NCI-H69 (cell line): ENCODE results near the gene MLEC.
"Not testable (repeated sequence)": the region's sequence is repeated elsewhere in the genome, so short reads cannot be mapped to it uniquely, and the experiment has no call there.

ENCODE experiments used
- DNase-seq: peaks from one replicate; lab custom pipeline; 2025; lab: John Stamatoyannopoulos, UW

The MLEC gene

DNA sequence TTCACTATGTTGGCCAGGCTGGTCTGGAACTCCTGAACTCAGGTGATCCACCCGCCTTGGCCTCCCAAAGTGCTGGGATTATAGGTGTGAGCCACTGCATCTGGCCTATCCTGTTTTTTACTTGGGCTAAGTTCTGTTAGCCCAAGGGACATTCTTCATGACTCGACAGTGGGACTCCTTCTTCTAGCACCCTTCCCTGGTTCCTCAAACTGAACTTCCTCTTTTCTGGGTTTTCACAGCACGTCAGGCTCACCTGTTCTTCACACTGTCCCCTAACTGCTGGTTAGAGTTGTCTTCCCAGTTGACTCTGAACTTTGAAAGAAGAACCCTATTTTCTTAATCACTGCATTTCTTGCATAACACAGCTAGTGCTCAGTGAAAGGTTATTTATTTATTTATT, 24.1 kb upstream of the MLEC start:
- no peak for DNase-seq

DNA sequence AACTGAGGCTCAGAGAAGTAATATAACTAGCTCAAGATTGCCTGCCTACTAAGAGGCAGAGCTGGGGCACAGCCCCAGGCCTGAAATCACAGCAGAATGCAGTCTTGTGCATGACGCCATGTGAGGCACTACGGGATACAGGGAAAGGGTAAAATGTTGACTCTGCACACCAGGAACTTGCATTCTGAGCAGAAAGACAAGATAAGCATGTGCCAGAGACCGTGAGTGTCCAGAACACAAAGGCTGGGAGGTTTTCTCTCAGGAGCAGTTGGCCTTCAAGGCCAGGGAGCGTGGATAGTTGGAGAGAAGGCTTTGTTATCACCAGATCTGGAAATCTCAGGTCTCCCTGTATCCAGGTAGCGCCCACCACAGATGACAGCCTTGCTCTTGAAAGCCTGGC, 23.2 kb upstream of the MLEC start:
- DNase-seq, result no peak

DNA sequence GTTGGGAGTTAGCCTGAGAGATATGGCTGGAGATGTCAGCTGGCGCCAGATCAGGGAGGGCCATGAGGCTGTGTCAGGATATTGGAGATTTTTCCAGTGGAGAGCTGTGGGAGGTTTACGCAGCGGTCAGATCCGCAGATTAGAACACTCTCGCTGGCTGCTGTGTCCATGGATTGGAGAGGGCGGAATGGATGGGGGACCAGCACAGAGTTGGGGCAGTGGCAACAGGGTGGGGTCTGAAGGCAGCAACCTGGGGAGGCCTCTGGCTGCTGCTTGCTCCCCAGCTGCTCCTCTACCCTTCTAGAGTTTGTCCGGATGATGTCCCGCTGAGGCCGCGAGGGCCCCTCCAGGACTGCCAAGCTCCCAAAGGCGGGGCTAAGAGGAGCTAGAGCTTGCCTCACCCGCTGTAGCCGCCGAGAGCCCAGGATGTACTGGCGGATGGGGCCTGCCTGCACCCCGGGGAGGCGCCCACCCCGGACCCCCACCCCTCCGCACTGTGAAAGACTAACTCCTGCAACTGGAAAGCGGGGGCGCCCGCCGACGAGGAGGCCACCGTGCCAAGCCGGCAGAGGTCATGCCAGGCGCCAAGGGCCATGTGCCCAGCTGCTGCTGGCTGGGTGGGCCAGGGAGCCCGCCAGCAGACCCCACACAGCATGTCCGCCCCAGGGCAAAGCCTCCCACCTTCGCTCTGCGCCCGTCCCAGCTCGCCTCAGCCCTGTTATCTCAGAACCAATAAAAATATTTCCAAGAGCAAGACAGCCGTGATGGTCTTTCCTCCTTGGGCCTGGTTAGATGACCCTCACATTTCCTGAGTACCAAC, 20.2 kb upstream of the MLEC start:
- DNase-seq, result no peak

DNA sequence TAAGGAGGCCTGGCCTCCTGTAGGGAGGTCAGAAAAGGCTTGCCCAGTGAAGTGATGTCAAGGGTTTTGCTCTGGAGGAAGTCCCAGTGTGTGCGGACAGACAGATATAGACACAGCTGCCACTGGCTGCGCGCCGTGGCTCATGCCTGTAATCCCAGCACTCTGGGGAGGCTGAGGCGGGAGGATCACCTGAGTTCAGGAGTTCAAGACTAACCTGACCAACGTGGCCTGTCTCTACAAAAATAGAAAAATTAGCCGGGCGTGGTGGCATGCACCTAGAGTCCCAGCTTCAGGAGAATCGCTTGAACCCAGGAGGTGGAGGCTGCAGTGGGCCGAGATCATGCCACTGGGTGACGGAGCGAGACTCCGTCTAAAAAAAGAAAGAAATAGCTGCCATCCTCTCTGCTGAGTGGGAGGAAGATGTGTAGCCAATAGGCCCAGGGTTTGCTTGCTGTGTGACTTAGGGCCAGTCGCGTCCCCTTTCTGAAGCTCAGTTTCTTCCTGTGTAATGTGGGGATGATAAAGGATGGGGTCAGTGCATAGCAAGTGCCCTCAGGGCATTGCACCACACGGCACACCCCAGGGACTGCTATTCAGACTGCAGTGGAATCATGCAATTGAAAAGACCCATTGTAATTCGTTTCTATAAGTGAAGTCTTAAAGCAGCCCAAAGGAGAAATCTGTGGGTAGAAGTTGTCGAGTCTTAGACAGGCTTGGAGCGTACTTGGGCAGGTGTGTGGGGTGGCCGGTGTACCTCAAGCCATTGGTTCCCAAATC, 18.7 kb upstream of the MLEC start:
- peak; percentile 17 for DNase-seq

DNA sequence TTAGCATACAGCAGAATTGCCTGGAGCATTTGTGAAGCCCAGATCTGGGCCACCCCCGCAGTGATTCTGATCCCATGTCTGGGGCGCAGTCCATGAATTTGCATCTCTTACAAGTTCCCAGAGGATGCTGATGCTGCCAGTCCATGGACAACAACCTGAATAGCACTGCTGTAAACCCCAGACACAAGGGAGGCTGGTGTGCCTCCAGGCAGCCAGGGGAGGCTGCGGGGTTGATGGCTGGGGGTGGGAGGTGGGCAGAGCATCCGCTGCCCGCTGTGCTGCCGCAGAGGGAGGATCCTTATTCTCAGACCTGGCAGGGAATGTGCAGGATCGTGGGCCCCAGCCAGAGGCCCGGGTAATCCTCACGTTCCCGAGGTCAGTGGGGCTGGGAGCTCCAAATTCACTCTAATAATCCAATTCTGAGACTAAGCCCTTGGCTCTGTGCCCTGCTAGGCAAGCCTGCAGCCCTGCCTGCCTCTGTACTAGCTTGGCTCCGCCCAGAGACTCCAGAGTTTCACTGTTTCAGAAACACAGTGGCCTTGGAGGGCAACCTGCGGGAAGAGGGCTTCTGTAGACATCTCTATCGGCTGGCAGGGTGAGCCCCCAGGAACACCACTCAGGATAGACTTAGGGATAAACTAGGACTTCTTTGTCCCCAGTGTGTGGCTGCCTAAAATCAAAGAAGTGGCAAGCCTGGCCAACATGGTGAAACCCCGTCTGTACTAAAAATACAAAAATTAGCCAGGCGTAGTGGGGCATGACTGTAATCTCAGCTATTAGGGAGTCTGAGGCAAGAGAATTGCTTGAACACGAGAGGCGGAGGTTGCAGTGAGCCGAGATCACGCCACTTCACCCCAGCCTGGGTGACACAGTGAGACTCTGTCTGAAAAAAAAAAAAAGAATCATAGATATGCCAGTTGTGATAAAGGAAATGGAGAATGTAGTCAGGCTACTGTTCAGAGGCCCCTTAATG, 17.8 kb upstream of the MLEC start:
- peak; percentile 46 for DNase-seq

DNA sequence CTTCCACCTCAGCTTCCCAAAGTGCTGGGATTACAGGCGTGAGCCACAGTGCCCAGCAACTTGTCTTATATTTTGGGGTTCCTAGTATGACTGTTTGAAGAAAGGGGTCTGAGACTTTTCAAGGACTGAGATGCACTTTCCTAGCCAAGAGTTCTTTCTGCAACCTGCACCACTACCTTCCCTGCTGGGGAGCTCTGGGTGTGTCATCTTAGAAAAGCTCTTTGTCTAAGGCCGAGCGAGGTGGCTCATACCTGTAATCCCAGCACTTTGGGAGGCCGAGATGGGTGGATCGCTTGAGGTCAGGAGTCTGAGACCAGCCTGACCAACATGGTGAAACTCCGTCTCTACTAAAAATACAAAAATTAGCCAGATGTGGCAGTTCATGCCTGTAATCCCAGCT, 16.7 kb upstream of the MLEC start:
- not testable (repeated sequence) for DNase-seq

DNA sequence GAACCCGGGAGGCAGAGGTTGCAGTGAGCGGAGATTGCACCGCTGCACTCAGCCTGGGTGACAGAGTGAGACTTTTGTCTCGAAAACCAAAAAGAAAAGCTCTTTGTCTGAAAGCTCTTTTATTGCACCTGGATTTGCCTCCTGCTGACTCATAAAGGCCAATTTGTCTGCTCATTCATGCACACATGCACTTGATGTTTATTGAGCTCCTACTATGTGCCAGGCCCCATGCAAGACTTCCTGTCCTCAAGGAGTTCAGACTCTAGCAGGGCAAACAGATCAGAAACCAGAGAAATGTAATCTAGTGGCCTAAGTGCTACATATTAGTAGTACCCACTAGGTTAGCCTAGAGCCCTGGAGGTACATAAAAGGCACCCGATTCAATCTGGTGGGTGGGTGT, 16.3 kb upstream of the MLEC start:
- DNase-seq, result no peak

DNA sequence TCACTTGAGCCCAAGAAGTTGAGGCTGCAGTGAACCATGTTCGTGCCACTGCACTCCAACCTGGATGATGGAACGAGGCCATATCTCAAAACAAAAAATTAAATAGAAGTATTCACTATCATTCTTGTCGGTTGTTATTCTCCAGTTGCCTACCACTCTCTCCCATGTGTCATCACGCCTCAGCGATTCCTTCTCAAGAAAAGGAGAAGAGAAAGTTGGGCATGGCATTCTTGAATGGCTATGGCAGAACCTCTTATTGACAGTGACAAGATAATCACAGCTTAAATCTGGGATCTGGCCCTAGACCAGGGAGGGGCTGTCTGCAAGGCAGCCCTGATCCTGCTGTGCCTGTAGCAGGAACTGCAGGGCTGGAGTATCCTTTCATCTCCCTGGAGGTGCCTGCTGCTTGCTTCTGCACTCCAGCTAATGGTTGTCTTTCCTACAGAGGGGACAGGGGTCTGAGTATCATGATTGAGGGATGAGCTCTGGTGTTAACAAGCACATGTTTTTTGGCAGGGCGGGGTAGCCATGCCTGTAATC, 12.8 kb upstream of the MLEC start:
- DNase-seq, result no peak

DNA sequence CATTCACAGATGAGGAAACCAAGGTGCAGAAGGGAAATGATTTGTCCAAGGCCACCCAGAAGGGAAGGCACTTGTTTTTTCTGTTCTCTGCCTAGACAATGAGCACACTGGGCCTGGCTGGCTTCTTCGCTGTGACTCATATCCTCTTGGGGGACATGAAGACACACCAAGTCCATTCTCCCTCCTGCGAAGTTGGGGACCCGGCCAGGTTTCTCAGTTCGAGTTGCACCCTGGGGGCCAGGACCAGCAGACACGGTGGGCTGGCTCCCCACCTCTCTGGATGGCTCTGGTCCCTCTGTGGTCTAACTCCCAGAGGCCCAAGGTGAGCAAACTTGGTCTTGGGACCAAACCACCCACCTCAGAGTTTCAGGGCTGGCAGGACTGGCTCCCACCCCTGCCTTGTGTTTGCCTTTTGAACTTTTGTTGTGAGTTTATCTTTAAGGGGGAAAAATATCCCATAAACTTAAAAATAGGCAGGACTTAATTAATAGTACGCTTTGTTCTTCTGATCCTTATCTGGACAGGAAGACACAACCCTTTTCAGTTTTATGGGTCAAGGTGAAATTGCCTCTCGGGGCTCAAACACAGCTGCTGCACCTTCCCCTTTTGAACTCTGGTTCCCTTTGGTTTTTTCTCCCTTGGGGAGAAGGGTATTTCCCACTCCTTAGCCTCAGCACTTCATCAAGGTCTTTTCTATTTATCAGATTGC, 9.0 kb upstream of the MLEC start:
- no peak for DNase-seq

DNA sequence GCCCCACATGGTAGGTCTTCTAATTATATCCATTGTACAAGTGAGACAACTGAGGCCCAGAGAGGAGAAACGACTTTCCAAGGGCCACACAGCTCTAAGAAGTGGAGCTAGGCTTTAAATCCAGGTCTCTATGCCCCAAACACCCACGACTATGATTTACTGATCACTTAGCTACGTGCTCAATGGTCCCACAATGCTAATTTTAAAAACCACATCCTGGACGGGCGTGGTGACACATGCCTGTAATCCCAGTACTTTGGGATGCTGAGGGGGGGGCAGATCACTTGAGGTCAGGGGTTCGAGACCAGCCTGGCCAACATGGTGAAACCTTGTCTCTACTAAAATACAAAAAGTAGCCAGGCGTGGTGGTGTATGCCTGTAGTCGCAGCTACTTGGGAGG, 8.4 kb upstream of the MLEC start:
- no peak for DNase-seq

DNA sequence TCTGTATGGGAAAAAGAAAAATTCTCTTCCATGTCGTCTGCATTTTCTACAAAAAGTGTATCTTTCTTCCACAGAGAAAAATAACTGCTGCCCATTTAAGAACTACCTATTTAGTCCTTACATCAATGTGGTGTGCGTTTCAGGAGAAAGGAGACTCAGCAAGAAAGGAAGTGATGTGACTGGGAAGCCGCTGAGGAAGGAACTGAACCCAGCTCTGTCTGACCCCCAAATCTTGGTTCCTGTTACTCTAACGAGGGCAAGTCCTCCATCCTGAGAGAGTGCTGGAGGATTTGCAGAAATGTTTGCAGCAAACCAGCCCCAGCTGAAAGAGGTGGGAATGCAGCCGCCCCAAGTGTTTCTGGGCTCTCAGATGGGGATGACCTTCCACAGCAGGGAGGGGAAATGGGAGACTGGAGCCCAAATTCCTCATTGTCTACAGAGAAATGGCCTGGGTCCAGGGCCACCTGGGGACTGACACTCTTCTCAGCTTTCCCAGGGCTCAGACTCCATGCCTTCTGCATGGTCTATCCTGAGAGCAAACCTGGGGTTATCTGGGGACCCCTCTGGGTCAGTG, 6.7 kb upstream of the MLEC start:
- peak; percentile 13 for DNase-seq

DNA sequence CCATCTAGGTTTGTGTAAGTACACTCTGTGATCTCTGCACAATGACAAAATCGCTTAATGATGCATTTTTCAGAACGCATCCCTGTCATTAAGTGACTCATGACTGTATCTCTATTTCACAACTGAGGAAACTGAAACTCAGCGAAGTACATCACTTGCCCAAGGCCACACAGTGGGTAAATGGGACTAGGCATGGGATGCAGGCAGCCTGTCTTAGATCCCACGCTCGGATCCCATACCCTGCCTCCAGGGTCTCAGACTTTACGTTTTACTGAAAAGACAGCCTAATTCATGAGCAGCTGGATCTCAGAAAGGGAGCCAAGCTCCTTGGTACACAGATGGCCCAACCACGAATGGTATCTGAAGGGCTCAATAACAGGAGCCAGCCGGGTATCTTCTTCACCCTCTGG, 2.4 kb upstream of the MLEC start:
- DNase-seq, result no peak

DNA sequence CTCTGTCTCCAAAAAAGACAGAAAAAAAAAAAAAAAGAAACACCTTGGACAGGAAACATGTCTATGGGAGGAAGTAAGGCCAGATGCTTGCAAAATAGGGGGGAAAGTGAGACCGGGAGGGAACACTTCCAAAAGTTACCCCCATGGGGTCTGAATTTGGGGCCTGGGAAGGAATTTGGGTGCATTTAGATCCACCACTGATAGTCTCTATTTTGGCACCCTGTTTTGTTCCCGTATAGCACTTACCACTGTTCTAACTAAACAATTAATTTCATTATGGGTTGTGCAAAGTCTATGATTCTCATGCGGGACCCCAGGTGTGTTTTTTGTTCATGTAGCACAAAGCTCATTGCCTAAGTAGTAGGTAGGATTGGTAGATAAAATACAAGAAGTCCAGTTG, 1.4 kb upstream of the MLEC start:
- DNase-seq, result no peak

DNA sequence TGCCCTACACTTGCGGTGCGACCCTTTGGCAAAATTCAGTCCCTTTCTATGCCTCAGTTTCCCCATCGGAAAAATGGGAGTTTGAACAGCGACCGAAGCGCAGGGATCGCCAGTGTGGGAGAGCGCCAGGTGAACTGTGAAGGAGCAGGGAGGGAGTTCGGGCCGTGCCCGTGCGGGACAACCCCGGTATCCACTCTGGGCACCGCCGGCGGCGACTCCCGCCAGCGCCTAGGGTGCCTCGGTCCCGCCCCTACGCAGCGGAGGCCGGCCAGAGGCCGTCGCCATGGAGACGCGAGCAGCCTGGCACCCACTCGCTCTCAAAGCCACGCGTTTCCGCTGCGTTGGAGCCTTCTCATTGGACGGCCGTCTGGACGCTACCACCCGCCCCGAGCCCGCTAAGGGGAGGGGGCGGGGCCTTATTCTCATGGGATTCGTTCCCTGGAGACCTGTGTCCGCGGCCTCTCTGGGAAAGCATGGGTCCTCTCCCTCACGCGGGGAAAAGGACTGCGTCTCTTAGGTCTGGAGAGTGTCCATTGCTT, 729 bp upstream of the MLEC start:
- DNase-seq, result peak; percentile 99

DNA sequence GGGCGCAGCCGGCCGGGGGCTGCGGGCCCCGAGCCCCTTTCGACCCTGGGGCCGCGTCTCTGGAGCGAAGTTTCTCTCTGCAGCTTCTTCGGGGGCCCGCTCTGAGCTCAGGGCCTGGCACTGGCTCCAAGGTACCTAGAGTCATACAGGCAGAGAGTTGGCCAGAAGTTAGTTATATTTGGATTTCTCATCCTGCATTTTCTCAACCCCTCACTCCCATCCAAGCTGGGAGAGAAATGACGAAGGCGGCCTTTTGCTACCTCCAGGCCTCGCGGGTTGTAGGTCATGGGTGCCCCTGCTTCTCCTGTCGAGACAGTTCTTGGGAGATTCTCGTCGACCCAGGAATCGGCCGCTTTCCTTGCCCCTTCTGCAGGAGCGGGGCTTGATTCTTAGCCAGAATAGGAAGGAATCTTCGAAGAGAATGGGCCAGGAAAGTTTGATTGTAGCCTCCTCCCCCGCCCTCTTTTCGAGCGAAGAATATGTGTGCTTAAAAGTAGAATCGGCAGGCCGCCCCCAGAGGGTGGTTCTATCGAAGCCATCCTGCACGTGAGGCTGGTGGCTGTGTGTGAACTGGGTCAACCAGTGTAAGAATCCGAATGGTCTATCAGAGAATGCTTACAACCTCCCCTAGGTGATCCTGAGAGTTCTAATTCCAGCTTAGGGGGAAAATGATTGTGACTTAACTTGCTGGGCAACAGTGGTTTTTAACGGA, 785 bp downstream of the MLEC start:
- DNase-seq, result peak; percentile 49

DNA sequence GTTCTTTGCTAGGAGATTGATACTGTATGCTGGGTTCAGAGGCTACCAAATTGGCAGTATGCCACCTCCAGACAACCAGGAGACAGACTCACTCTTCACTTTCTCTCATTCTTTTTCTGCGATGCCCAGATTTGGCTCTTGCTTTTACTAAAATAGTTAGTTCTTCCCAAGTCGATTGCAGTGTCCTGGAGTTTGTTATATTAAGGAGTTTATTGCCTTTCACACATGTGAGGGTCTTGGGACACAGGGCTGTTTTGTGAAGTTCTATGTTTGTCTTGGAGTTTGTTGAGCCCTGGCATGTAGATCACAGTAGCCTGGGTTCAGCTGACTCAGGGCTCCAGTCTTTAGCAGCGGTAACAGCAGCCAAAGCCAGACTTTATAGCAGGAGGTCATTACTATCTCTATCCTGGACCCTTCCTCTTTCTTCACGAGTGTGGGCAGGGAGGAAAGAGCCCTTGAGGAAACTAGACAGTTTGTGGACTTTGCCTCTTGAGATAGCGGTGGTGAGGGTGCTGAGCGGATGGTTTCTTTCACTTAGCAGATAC, 1.6 kb downstream of the MLEC start:
- peak; percentile 56 for DNase-seq

DNA sequence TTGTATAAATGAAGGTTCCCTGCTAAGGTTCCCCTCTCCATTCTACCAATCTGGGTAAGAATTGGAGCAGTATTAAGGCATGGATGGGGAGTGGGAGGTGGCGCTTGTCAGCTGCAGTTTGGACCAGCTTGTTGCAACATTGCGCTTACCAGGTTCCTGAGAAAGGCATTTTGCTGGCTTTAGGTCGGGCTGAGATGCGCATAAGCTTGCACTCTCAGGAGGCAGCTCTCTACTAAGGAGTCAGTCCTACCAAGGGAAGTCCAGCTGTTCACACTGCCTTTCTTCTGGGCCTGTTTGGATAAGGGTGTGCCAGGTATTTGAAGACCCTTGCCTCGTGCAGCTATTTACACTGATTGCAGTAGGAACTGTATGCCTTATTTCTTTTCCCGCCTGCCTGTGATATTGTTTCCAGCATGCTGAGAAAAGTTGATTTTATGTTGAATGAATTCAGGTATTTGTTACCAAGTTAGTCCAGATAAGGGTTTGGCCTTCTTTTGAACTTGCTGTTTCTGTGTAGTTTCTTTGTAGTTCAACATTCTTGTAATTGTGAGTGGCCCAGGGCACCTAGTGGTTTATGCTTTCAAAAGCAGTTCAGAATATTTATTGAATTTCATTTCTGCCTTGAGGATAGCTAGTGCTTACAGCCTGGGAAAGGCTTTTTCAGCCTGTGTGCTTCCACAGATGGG, 2.6 kb downstream of the MLEC start:
- peak; percentile 38 for DNase-seq

DNA sequence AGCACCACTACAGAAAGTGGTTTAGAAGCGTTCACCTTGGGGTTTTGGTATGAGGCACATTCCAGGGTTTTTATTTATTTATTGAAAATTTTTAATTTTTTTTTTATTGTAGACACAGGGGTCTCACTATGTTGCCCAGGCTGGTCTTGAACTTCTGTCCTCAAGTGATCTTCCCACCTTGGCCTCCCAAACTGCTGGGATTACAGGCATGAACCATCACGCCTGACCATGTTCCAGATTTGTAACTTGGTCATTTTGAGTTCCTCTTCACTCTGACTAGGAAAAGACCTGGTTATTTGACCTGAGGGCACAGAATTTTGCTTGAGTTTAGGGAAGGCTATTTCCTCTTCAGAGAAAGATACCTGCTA, 3.1 kb downstream of the MLEC start:
- no peak for DNase-seq

DNA sequence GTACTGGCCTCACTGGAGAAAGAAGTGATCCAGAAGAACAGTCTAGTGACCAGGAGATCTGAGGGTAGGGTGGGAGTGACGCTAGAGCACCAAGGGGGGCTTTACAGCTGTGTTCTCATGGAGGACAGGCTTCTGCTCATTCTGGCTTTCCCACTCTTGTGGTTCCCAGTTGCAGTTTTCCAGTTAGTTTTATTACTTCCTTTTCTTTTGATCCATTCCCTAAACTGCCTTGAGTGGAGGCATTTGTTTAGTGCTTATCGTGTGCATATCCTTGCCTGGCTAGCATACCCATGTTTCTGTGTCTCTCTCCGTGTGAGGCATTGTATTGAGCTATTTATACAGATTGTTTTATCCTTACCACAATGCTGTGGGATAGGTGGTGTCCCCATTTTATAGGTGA, 4.0 kb downstream of the MLEC start:
- no peak for DNase-seq
